ENCODE measurements around the gene XYLB. TPM values are rescaled to one million over a fixed set of nuclear protein-coding genes. Genes with fewer than 3 reads are reported as not detected.

XYLB gene
- total and polyA plus RNA-seq, 2 of the 13 experiments (the other 11 are each of a cell fraction or from before 2014, with no cell fraction given): 25.9 to 30.0 TPM

- no peak overlapping the region for H2AFZ ChIP-seq (ENCODE audit: low read length)
- intact Hi-C loops (cut with micrococcal nuclease; ENCODE audit: unreplicated experiment): no loop called here
- no peaks in the 10 kb centered on the region for H3K27me3 ChIP-seq (ENCODE audit: control insufficient read depth in 1 of 2, insufficient read depth in 2 of 2, low read length in 2 of 2)
- no peaks in the 10 kb centered on the region for H4K20me1 ChIP-seq (ENCODE audit: insufficient read depth, low read length)
- no peak overlapping the region for H3K4me3 ChIP-seq (replicated peaks in 1 of 3; ENCODE audit: insufficient read depth in 1 of 3, low read depth in 2 of 3, low read length in 3 of 3)
- H3K79me2 ChIP-seq (ENCODE audit: insufficient read depth, low read length): no peaks in the 10 kb centered on the region
- POLR2A ChIA-PET: interaction anchor here (1.1 kb wide), 1 partner anchor 204 kb away, joined by 3 read pairs; no protein-coding TSS in a partner anchor
- peaks cover 35 to 93% of the 10 kb centered on the region in 2 experiments for H3K36me3 ChIP-seq (replicated peaks in 1 of 2; ENCODE audit: control insufficient read depth in 1 of 2, insufficient read depth in 2 of 2, low read length in 2 of 2)
- no peak for DNase-seq (ENCODE audit: low spot score)
- CTCF ChIA-PET (ENCODE audit: low intra/inter-chr PET ratio, low total read pairs): interaction anchor here (2.4 kb wide), 1 partner anchor 112 kb away, joined by 6 read pairs; no protein-coding TSS in a partner anchor
- FAIRE-seq: no peak
- no peak overlapping the region for H3K4me2 ChIP-seq (ENCODE audit: low read depth, low read length)
- BruUV-seq (replicated peaks): no TSS peak
- H3K9ac ChIP-seq (ENCODE audit: insufficient read depth, low read depth, low read length): no peak overlapping the region
- in situ Hi-C loops (cut with HindIII; ENCODE audit: extremely low pct_ligation_motif_present, low pct_unique_long_range_greater_than_20kb): no loop called here
- TF ChIP-seq FOXO4 (CRISPR knock-in tag; conservative IDR thresholded peaks at IDR 0.05) (0 out of 2 replicates have a peak, but pooled peaks have one; percentile 39), SNAI1 (CRISPR knock-in tag; IDR thresholded peaks at IDR 0.05; ENCODE audit: borderline replicate concordance) (no peak), ZNF274 (CRISPR knock-in tag; IDR thresholded peaks at IDR 0.05) (no peak), NR0B2 (CRISPR knock-in tag; IDR thresholded peaks at IDR 0.05) (no peak), ATF7-NPFF (CRISPR knock-in tag; IDR thresholded peaks at IDR 0.05; ENCODE audit: low read depth) (no peak), ZNF468 (CRISPR knock-in tag; IDR thresholded peaks at IDR 0.05) (no peak), ZNF597 (CRISPR knock-in tag; IDR thresholded peaks at IDR 0.05) (no peak), THAP7 (CRISPR knock-in tag; IDR thresholded peaks at IDR 0.05) (no peak), STAG1 (CRISPR knock-in tag; IDR thresholded peaks at IDR 0.05) (peak; percentile 29; the same call in 1 of the 2 replicates), BCL3 (CRISPR knock-in tag; IDR thresholded peaks at IDR 0.05) (no peak), ZNF138 (CRISPR knock-in tag; IDR thresholded peaks at IDR 0.05; ENCODE audit: low read depth) (no peak), ZFP82 (CRISPR knock-in tag; IDR thresholded peaks at IDR 0.05; ENCODE audit: borderline replicate concordance) (no peak), TOE1 (CRISPR knock-in tag; IDR thresholded peaks at IDR 0.05) (no peak), RFX5 (IDR thresholded peaks at IDR 0.05; ENCODE audit: low read depth, low read length) (peak; percentile 77; the same call in 1 of the 2 replicates), CTCF (CRISPR knock-in tag; IDR thresholded peaks at IDR 0.05) (peak; percentile 45)
- peak; percentile 22; the same call in 2 of the 3 replicates for ATAC-seq
- 93% methylated on average over 5 of the region's 5 CpGs for WGBS (ENCODE audit: low lambda C conversion rate)
- H3K9me3 ChIP-seq (ENCODE audit: low read length): no peaks in the 10 kb centered on the region
- no peak overlapping the region for H3K27ac ChIP-seq (ENCODE audit: extremely low read length, insufficient read depth, low read length)
- no peaks in the 10 kb centered on the region for H3K4me1 ChIP-seq (ENCODE audit: insufficient read depth, low read length)
Observed at GRCh38 chr3:38368238-38368637, 21.7 kb downstream of the XYLB start.

Measured in HepG2 (cell line).